Brain microvascular endothelial cell (primary cell): Measurements from ENCODE around the gene ZBTB38.
A peak's percentile ranks its signal among the peaks of the same experiment; 100 is the strongest.

Experiments
- DNase-seq: peaks from one replicate; pipeline ENCODE4 v3.0.0-alpha.2; 2020
- H3K27ac ChIP-seq: fragments of 250-450 bp; sonication (Bioruptor Pico); 2 replicates; pipeline ENCODE4 v1.5.1; 2020; ENCODE audit warnings: mild to moderate bottlenecking, moderate library complexity
- H3K27me3 ChIP-seq: fragments of 250-450 bp; sonication (Bioruptor Pico); replicated peaks from 2 replicates; pipeline ENCODE4 v1.5.1; 2020; ENCODE audit warnings: mild to moderate bottlenecking
- H3K36me3 ChIP-seq: fragments of 250-450 bp; sonication (Bioruptor Pico); replicated peaks from 2 replicates; pipeline ENCODE4 v1.5.1; 2020; ENCODE audit warnings: mild to moderate bottlenecking
- H3K4me3 ChIP-seq: 2 replicates; pipeline ENCODE4 v1.5.1; 2011; ENCODE audit warnings: low read depth, mild to moderate bottlenecking, control low read depth, low read length, moderate library complexity
- in situ Hi-C: cut with HindIII; loops from 2 replicates; pipeline ENCODE4 v1.10.0; 2017; ENCODE audit warnings: low sequenced_read_pairs, low pct_ligation_motif_present
- TF ChIP-seq, protein P1 (sequence below): IDR thresholded peaks from 2 replicates; pipeline ENCODE4 v1.5.1; 2011; ENCODE audit warnings: low read depth, mild to moderate bottlenecking, moderate library complexity, low read length, control low read depth, inconsistent platforms; ENCODE audit errors: missing control alignments

ZBTB38 gene

DNA sequence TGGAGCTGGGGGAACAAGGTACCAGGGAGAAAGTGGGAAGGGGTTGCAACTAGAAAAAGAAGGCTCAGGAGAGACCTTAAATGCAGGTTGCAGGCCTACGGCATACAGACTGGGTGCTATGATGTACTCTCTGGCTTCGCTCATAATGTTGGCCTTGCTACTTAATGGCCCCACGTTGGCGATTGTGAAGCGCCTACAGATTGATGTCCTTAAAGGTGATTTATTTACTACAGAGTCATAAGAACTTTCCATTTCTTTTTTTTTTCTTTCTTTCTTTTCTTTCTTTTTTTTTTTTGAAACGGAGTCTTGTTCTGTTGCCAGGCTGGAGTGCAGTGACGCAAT lies 25.4 kb downstream of the ZBTB38 start:
- DNase-seq, result no peak
- TF ChIP-seq, protein P1, sequence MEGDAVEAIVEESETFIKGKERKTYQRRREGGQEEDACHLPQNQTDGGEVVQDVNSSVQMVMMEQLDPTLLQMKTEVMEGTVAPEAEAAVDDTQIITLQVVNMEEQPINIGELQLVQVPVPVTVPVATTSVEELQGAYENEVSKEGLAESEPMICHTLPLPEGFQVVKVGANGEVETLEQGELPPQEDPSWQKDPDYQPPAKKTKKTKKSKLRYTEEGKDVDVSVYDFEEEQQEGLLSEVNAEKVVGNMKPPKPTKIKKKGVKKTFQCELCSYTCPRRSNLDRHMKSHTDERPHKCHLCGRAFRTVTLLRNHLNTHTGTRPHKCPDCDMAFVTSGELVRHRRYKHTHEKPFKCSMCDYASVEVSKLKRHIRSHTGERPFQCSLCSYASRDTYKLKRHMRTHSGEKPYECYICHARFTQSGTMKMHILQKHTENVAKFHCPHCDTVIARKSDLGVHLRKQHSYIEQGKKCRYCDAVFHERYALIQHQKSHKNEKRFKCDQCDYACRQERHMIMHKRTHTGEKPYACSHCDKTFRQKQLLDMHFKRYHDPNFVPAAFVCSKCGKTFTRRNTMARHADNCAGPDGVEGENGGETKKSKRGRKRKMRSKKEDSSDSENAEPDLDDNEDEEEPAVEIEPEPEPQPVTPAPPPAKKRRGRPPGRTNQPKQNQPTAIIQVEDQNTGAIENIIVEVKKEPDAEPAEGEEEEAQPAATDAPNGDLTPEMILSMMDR, result no peak
- Histone ChIP-seq H3K4me3 (no peak overlapping the region), H3K27ac (no peak overlapping the region), H3K27me3 (no peaks in the 10 kb centered on the region), H3K36me3 (peaks cover 69% of the 10 kb centered on the region)
- in situ Hi-C loops, result no loop called here

DNA sequence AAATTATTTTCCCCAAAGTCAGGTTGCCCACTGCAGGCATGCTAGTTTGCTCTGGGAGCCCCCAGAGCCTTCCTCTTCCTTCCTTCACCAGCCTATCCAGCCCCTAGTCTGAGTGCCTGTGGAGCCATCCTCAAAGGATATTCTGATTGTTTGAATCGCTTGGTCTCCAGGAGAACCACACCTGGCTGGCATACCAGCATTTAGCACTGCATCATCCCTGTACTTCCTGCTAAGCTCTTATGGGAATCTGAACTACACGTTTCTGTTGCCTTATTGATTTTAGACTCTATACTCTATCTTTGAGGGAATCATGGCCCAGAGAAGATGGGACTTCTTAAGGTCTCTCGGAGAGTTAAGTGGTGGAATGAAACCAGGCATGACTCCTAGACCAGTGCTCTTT lies 26.3 kb downstream of the ZBTB38 start:
- peaks cover 69% of the 10 kb centered on the region for H3K36me3 ChIP-seq

DNA sequence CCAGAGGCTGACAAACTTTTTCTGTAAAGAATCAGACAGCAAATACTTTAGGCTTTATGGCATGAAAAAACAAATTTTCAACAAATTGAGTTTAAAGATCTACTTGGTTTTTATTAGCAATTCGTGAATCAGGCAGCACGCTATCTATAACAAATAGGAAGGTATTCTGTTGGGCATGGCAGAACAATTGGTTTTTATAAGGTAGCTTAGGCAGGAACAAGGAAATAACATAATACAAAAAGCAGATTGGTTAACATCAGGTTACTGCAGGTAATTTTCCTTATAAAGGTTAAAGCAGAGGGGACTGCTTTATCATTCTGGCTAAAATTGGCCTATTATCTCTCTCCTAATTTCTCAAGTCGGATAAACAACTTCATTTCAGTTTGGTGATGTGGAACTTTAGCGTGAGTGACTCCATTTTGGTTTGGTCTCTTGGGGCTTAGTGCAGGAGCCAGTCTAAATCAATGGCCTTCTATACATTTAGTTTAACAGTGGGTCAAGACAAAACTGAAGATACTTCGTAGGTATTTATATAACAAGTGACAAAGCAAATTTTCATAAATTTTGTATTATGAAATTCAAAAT lies 26.8 kb downstream of the ZBTB38 start:
- no peaks in the 10 kb centered on the region for H3K27me3 ChIP-seq
- H3K4me3 ChIP-seq, result no peak overlapping the region
- H3K36me3 ChIP-seq, result peaks cover 65% of the 10 kb centered on the region
- no peak overlapping the region for H3K27ac ChIP-seq
- no peak for DNase-seq
- TF ChIP-seq, protein P1, result no peak
- in situ Hi-C loops, result no loop called here

More for the DNA sequence above, 26.3 kb downstream of the ZBTB38 start:
- TF ChIP-seq, protein P1, result no peak
- Histone ChIP-seq H3K27ac (no peak overlapping the region), H3K4me3 (no peak overlapping the region), H3K27me3 (no peaks in the 10 kb centered on the region)
- in situ Hi-C loops, result no loop called here
- no peak for DNase-seq

DNA sequence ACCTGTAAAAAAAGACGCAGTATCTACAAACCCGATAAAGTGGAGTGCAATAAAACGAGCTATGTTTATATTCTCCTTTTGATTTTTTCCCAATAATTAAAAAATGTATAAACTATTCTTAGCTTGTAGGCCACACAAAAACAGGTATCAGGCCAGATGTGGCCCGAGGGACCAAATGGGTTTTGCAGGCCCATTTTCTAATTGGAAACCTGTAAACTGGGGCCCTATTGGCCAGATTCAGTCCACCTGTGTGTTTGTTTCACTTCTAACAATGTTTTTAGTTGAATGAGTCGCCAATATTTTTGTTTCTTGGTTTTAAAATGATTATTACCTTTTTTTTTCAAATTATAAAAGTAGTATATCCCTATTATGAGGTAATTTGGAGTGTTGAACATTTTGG lies 29.7 kb downstream of the ZBTB38 start:
- in situ Hi-C loops, result no loop called here
- TF ChIP-seq, protein P1, result no peak
- Histone ChIP-seq H3K27me3 (no peaks in the 10 kb centered on the region), H3K4me3 (no peak overlapping the region), H3K27ac (no peak overlapping the region), H3K36me3 (peaks cover 68% of the 10 kb centered on the region)
- no peak for DNase-seq

DNA sequence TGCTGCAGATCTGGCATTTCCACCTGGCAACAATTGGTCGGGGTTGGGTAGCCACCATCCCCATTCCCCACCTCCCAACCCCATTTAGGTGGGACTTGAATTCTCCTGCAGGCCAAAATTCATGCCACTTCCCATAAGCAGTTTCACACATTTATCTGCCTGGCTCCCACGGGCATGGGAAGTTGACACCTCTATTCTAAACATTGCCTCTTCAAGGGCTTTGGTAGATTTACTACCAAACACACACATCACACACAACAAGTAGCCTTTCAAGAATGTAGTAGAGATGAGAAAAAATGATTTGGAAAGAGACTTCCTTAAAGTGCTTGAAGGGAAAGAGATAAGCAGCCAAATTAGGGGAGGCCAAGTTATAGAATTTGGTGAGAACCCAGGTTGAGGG lies 30.9 kb downstream of the ZBTB38 start:
- Histone ChIP-seq H3K27me3 (no peaks in the 10 kb centered on the region), H3K36me3 (peaks cover 72% of the 10 kb centered on the region), H3K4me3 (no peak overlapping the region), H3K27ac (peak overlapping the region; percentile 38)
- TF ChIP-seq, protein P1, result no peak
- in situ Hi-C loops, result no loop called here
- no peak for DNase-seq
